Activated CD8-positive, alpha-beta T cell treated with anti-CD3 and anti-CD28 coated beads for 36 hours (primary cell): ENCODE results near the gene ZNF230. TPM values are rescaled to one million over a fixed set of nuclear protein-coding genes. Genes with fewer than 3 reads are reported as not detected.

ENCODE experiments used
- ATAC-seq: fragments of 200-7000 bp; cut with Tn5 transposase; one replicate; pipeline ENCODE4 v1.10.0; 2021; ENCODE audit warnings: mild to moderate bottlenecking, moderate library complexity
- CTCF ChIA-PET: fragments of 350-600 bp; sonication (Branson Sonifier 250); formaldehyde crosslinking; loops from one replicate; lab custom pipeline; 2021; ENCODE audit warnings: antibody characterized with exemption; lab: Charles Lee
- POLR2A ChIA-PET: fragments of 350-600 bp; sonication (Branson Sonifier 250); formaldehyde crosslinking; loops from one replicate; lab custom pipeline; 2021; ENCODE audit warnings: antibody characterized with exemption; lab: Charles Lee
- DNase-seq: peaks from one replicate; pipeline ENCODE4 v3.0.0-alpha.2; 2020
- H3K27ac Mint-ChIP-seq: one replicate; pipeline ENCODE4 v1.8.0; 2021; ENCODE audit warnings: mild to moderate bottlenecking, mixed read lengths
- H3K27me3 Mint-ChIP-seq: one replicate; pipeline ENCODE4 v1.8.0; 2021; ENCODE audit warnings: mixed read lengths
- H3K36me3 Mint-ChIP-seq: one replicate; pipeline ENCODE4 v1.8.0; 2021; ENCODE audit warnings: low read depth, mixed read lengths
- H3K4me1 Mint-ChIP-seq: one replicate; pipeline ENCODE4 v1.8.0; 2021; ENCODE audit warnings: low read depth, mixed read lengths
- H3K4me3 Mint-ChIP-seq: one replicate; pipeline ENCODE4 v1.8.0; 2021; ENCODE audit warnings: mild to moderate bottlenecking, moderate library complexity, mixed read lengths
- H3K9me3 Mint-ChIP-seq: one replicate; pipeline ENCODE4 v1.8.0; 2021; ENCODE audit warnings: mixed read lengths
- intact Hi-C: fragments of 100-400 bp; cut with micrococcal nuclease; formaldehyde crosslinking; loops from one replicate; pipeline ENCODE4 v1.10.0; 2022
- total RNA-seq, 2 experiments: library from RNA; stranded (reverse); gene quantifications; one replicate each; pipeline ENCODE4 v1.2.3, GENCODE V29; 2021
- TF ChIP-seq, protein P1 (sequence below): fragments of 200-600 bp; IDR thresholded peaks from one replicate; pipeline ENCODE4 v1.8.0; 2022; ENCODE audit warnings: antibody characterized with exemption, mild to moderate bottlenecking

Gene ZNF230
- total RNA-seq, 2 experiments from 2014 or later: 3.4 to 5.6 TPM

- TF ChIP-seq, protein P1, sequence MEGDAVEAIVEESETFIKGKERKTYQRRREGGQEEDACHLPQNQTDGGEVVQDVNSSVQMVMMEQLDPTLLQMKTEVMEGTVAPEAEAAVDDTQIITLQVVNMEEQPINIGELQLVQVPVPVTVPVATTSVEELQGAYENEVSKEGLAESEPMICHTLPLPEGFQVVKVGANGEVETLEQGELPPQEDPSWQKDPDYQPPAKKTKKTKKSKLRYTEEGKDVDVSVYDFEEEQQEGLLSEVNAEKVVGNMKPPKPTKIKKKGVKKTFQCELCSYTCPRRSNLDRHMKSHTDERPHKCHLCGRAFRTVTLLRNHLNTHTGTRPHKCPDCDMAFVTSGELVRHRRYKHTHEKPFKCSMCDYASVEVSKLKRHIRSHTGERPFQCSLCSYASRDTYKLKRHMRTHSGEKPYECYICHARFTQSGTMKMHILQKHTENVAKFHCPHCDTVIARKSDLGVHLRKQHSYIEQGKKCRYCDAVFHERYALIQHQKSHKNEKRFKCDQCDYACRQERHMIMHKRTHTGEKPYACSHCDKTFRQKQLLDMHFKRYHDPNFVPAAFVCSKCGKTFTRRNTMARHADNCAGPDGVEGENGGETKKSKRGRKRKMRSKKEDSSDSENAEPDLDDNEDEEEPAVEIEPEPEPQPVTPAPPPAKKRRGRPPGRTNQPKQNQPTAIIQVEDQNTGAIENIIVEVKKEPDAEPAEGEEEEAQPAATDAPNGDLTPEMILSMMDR: no peak
- ChIA-PET POLR2A (no interaction called here), CTCF (no interaction called here)
- Mint-ChIP-seq H3K9me3 (peaks cover 61% of the 10 kb centered on the region), H3K36me3 (peaks cover 65% of the 10 kb centered on the region), H3K27me3 (no peaks in the 10 kb centered on the region), H3K4me3 (no peak overlapping the region), H3K4me1 (no peaks in the 10 kb centered on the region), H3K27ac (no peak overlapping the region)
- DNase-seq (no peak), ATAC-seq (no peak)
- intact Hi-C loops: no loop called here
Observed at GRCh38 chr19:43966079-43966694, 36.6 kb upstream of the ZNF230 start.

DNA sequence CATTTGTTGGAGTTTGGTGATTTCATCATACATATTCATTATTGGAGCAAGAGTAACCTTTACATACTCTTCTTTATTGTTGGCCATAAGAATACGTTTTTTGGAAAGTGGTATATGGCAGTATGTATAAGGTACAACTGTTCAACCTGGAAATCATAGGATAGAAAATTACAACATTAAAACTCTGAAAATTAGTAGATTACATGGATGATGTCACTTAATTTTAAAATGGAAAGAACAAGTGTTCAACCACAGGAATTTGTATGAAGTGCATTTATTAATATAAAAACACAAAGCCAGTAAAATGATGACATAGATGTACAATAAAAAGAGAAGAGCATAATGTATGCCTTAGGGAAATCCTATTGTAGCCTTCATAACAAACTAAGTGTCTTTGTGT lies 26.0 kb upstream of the ZNF230 start:
- Mint-ChIP-seq H3K27me3 (no peaks in the 10 kb centered on the region), H3K4me1 (no peaks in the 10 kb centered on the region), H3K4me3 (no peak overlapping the region), H3K9me3 (peaks cover 33% of the 10 kb centered on the region), H3K36me3 (peaks cover 3% of the 10 kb centered on the region), H3K27ac (no peak overlapping the region)
- intact Hi-C loops: no loop called here
- CTCF ChIA-PET: no interaction called here
- TF ChIP-seq, protein P1: no peak
- POLR2A ChIA-PET: no interaction called here
- ATAC-seq: no peak
- no peak for DNase-seq

GRCh38 chr19:43983544-43983911 lies 19.2 kb upstream of the ZNF230 start:
- CTCF ChIA-PET: no interaction called here
- ATAC-seq (no peak), DNase-seq (no peak)
- Mint-ChIP-seq H3K27ac (no peak overlapping the region), H3K27me3 (no peaks in the 10 kb centered on the region), H3K4me3 (peak overlapping the region; percentile 55), H3K4me1 (peaks cover 7% of the 10 kb centered on the region), H3K9me3 (peaks cover 6% of the 10 kb centered on the region), H3K36me3 (peaks cover 4% of the 10 kb centered on the region)
- intact Hi-C loops: no loop called here
- TF ChIP-seq, protein P1: no peak
- POLR2A ChIA-PET: interaction anchor here (0.6 kb wide), 1 partner anchor 22 kb away, joined by 3 read pairs; no protein-coding TSS in a partner anchor

DNA sequence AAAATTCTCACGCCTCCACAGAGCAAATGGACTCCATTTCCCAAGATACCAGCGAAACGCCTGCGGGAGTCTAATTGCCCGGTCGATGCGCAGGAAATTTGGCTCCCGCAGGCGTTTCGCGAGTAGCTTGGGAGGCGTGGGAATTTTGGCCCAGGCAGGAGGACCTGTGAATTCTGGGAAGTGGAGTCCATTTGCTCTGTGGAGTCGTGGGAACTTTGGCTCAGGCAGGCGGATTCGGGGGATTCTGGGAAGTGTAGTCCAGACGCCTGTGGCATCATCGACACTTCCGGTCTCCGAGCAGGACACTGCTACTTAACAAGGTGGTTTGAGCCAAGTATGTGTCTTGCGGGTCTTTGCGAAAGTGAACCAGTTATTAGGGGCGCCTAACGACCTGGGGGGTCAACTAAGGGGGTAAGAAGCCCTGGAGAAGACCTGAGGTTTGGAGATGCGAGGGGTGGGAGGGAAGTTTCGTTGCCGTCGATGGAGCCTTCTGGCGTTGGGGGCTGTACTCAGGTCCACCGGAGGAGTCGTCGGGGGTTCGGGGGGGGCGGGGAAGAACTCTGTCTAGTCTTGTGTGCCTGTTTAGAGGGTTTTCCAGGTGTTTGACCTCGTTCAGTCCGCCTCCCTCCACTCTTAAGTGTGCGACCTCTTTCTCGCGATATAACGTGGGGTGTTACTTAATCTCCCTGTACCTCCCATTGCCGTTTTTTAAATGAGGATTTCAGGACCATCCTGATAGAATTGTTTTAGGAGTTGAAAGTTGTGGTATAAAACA lies 18.7 kb upstream of the ZNF230 start, which contains the start of gene ZNF155:
ZNF155 (plus strand) TSS at position 277 of the 775 bp plus-strand sequence. CDS start 4,356 bp downstream, outside the sequence.
- peak within 1 kb of the TSS; percentile 95 for H3K27ac Mint-ChIP-seq
- peaks cover 9% of the 10 kb centered on the region for H3K36me3 Mint-ChIP-seq
- intact Hi-C loops: no loop called here
- DNase-seq: peak; percentile 69
- peak; percentile 90 for ATAC-seq
- H3K4me1 Mint-ChIP-seq: peaks cover 7% of the 10 kb centered on the region
- no peaks in the 10 kb centered on the region for H3K27me3 Mint-ChIP-seq
- POLR2A ChIA-PET: no interaction called here
- CTCF ChIA-PET: no interaction called here
- peaks cover 6% of the 10 kb centered on the region for H3K9me3 Mint-ChIP-seq
- TF ChIP-seq, protein P1: no peak
- peak within 1 kb of the TSS; percentile 88 for H3K4me3 Mint-ChIP-seq

- POLR2A ChIA-PET: interaction anchor here (0.7 kb wide), 1 partner anchor 20 kb away, joined by 3 read pairs; no protein-coding TSS in a partner anchor
- Mint-ChIP-seq H3K4me1 (peaks cover 7% of the 10 kb centered on the region), H3K9me3 (peaks cover 5% of the 10 kb centered on the region), H3K36me3 (peaks cover 15% of the 10 kb centered on the region), H3K4me3 (peak overlapping the region; percentile 88), H3K27me3 (no peaks in the 10 kb centered on the region), H3K27ac (peak overlapping the region; percentile 95)
- DNase-seq: peak; percentile 11
- ATAC-seq: peak; percentile 17
- CTCF ChIA-PET: no interaction called here
- intact Hi-C loops: no loop called here
- TF ChIP-seq, protein P1: no peak
Observed at GRCh38 chr19:43984687-43985000, 18.1 kb upstream of the ZNF230 start.
